Measurements from ENCODE around the gene HES3.
A peak's percentile ranks its signal among the peaks of the same experiment; 100 is the strongest.

HES3 gene

DNA sequence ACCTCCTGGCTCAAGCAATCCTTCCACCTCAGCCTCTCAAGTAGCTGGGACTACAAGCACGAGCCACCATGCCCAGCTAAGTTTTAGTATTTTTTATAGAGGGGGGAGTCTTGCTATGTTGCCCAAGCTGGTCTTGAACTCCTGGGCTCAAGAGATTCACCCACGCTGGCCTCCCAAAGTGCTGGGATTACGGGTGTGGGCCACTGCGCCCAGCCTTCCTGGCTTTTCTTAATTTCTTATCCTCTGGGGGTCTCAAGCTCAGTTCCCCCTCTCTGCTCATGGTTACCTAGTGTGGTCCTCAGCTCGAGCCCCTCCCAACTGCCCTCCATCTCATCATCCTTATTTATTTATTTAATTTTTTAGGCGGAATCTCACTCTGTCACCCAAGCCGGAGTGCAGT is 41.7 kb upstream of the HES3 start:
- peaks cover 20% of the 10 kb centered on the region for H3K36me3 ChIP-seq
- H3K27me3 ChIP-seq (ENCODE audit: insufficient read depth, low read depth, severe bottlenecking), result no peaks in the 10 kb centered on the region
- H3K27ac ChIP-seq, result no peak overlapping the region
- no peak for DNase-seq
- H3K4me3 ChIP-seq (ENCODE audit: low read depth, low read length), result no peak overlapping the region
- no peaks in the 10 kb centered on the region for H3K9me3 ChIP-seq (ENCODE audit: severe bottlenecking)
- TF ChIP-seq CTCF (IDR thresholded peaks at IDR 0.05; ENCODE audit: low read depth, low read length), result no peak

- TF ChIP-seq CTCF (IDR thresholded peaks at IDR 0.05; ENCODE audit: low read depth, low read length), result no peak
- Histone ChIP-seq H3K36me3 (peaks cover 18% of the 10 kb centered on the region), H3K9me3 (ENCODE audit: severe bottlenecking) (no peaks in the 10 kb centered on the region), H3K4me3 (ENCODE audit: low read depth, low read length) (no peak within 1 kb of the TSS; the same call in 1 of the 2 replicates), H3K27me3 (ENCODE audit: insufficient read depth, low read depth, severe bottlenecking) (no peaks in the 10 kb centered on the region), H3K27ac (peak within 1 kb of the TSS; percentile 59)
- DNase-seq, result no peak
Observed at GRCh38 chr1:6205849-6206519, 38.0 kb upstream of the HES3 start, which contains the start of gene RNF207. TSS of gene RNF207 (plus strand) at chr1:6206119. CDS start at chr1:6206536, 417 bp downstream.

GRCh38 chr1:6206520-6206855 is 37.5 kb upstream of the HES3 start:
- Histone ChIP-seq H3K4me3 (ENCODE audit: low read depth, low read length) (no peak overlapping the region), H3K27me3 (ENCODE audit: insufficient read depth, low read depth, severe bottlenecking) (no peaks in the 10 kb centered on the region), H3K9me3 (ENCODE audit: severe bottlenecking) (no peaks in the 10 kb centered on the region), H3K36me3 (peaks cover 22% of the 10 kb centered on the region), H3K27ac (no peak overlapping the region)
- TF ChIP-seq CTCF (IDR thresholded peaks at IDR 0.05; ENCODE audit: low read depth, low read length), result no peak
- no peak for DNase-seq

- peak overlapping the region; percentile 58 for H3K4me3 ChIP-seq (ENCODE audit: low read depth, low read length)
Observed at GRCh38 chr1:6207075-6207885, 36.7 kb upstream of the HES3 start.

DNA sequence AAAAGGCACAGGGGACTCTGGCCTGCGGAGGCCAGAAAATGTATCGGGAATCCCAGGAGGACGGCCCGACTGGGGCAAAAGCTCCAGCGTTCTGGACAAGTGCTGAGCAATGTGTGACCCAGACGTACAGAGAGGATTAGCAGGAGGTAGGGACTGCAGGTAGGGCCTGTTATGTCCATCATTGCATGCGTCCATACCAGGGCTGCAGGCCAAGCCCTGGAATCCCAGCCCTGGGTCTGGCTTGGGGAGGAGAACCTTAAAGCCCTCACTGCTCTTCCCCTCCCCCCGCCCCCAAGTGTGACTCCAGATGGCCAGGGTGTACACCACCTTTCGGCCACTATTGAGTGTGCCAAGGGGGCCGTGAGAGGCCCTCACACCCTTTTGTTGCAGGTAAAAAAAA is 36.1 kb upstream of the HES3 start:
- Histone ChIP-seq H3K27ac (peak overlapping the region; percentile 90), H3K4me3 (ENCODE audit: low read depth, low read length) (peak overlapping the region; percentile 58), H3K36me3 (peaks cover 32% of the 10 kb centered on the region), H3K27me3 (ENCODE audit: insufficient read depth, low read depth, severe bottlenecking) (no peaks in the 10 kb centered on the region), H3K9me3 (ENCODE audit: severe bottlenecking) (no peaks in the 10 kb centered on the region)
- no peak for TF ChIP-seq CTCF (IDR thresholded peaks at IDR 0.05; ENCODE audit: low read depth, low read length)
- peak; percentile 55 for DNase-seq

More at GRCh38 chr1:6207075-6207885, 36.7 kb upstream of the HES3 start:
- Histone ChIP-seq H3K27me3 (ENCODE audit: insufficient read depth, low read depth, severe bottlenecking) (no peaks in the 10 kb centered on the region), H3K27ac (peak overlapping the region; percentile 90), H3K36me3 (peaks cover 26% of the 10 kb centered on the region), H3K9me3 (ENCODE audit: severe bottlenecking) (no peaks in the 10 kb centered on the region)
- DNase-seq, result no peak
- TF ChIP-seq CTCF (IDR thresholded peaks at IDR 0.05; ENCODE audit: low read depth, low read length), result no peak
